HG03159 (cell line): ENCODE results near the gene LHCGR.

ENCODE experiments used
- ATAC-seq: cut with Tn5 transposase; IDR thresholded peaks from one replicate; pipeline ENCODE4 v1.9.1; 2021; ENCODE audit warnings: mild to moderate bottlenecking, moderate library complexity; ENCODE audit not compliant: unreplicated experiment

LHCGR gene

GRCh38 chr2:48755473-48755872 is at the start of gene LHCGR:
LHCGR (minus strand) TSS chr2:48755724; CDS start chr2:48755671, 53 bp downstream.
- ATAC-seq, result no peak

- no peak for ATAC-seq
Observed at GRCh38 chr2:48799601-48800000, 44.1 kb upstream of the LHCGR start.

GRCh38 chr2:48795065-48795464 is 39.5 kb upstream of the LHCGR start:
- ATAC-seq, result no peak

GRCh38 chr2:48793671-48794070 is 38.1 kb upstream of the LHCGR start:
- no peak for ATAC-seq

DNA sequence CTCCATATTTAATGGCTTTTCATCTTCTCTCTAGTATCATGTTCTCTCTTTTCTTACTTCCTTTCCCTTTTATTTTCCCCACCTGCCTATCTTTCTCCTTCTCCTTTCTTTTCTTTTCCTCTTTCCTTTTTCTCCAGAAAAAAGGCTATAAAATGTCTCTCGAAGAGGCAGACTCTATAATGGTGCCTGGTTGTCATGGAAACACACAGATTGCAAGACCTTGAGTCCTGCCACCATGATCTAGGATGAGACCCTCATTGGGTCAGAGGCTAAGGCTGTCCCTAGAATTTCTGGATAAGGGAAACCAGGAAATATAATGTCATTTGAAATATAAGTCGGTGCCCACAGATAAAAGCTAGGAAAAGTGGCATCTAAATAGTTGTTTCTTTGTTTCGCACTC is 36.5 kb upstream of the LHCGR start:
- no peak for ATAC-seq

DNA sequence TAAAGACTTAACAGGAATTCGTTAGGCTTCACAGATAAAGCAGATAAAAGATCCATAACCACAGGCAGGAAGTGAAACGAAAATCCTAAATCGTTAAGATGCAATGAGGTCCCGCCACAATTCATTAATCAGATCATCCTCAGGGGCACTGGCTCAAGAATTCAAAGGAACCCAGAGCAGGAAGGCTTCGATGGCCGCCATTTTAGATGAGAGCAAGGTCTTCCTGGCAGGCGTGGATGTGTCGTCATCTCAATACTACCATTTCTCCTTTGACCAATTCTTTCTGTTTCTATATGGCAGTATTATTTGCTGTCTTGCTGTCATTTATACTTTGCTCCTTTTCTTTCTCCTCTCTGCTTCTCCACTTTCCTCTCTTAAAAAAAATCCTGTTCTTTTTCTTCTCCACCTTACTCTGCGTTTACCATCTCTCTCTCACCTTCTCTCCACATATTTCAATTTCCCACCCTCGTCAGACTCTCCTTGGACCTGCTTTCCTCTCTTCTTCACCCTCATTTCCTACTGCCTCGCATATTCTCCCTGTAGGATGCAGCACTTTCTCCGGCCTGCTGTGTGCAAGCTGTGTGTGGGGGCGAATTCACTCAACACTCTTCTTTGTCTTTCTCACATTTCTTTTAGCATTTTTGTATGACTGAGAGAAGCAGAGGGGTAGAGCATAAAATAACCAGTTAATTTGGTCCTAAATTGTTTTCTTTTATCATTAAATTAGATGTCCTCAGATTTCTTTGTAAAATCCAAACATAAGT is 35.1 kb upstream of the LHCGR start:
- no peak for ATAC-seq

GRCh38 chr2:48787580-48787979 is 32.1 kb upstream of the LHCGR start:
- ATAC-seq, result no peak

GRCh38 chr2:48781366-48781765 is 25.8 kb upstream of the LHCGR start:
- ATAC-seq, result no peak

DNA sequence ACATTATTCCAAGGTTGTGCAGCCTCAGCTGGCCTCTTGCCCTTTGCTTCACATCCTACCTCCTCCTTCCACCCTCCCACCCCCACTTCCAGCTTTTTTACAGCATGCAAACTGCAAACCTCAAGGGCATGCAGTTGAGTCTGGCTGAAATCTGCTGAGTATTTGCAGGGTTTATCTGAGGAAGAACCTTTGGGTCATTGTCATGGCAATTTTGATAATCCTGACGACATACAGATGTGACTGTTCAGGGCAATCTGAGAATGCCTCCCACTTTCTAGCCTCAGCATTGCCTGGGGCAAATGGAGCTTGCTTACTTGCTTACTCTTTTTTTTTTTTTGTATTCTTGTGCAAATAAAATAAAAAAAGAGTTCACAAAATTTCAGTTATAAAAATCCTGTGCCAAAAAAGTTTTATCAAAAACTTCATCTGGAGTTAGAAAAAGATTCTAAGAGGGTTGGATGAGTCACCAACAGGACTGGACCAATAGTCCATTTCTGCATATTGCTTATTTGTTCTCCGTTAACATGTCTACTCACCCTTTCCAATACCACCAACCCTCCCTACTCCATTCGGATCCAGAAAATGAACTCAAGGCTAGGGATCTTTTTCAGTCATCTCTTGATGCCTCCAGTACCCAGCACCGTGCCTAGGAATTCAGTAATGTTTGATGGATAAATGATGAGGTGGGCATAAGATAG is 23.6 kb upstream of the LHCGR start:
- no peak for ATAC-seq

DNA sequence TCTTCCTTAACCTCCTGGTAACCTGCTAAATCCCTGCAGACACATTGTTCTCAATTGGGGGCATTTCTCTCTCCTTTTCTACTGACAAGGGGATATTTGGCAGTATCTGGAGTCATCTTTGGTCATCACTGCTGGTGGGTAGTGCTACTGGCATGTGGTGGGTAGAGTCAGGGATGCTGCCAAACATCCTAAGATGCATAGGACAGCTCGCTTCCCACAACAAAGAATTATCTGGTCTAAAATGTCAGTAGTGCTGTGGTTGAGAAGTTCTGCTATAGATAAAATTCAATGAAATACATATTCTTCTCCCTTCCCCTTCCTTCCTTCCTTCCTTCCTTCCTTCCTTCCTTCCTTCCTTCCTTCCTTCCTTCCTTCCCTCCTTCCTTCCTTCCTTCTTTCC is 18.7 kb upstream of the LHCGR start:
- no peak for ATAC-seq

- no peak for ATAC-seq
Observed at GRCh38 chr2:48771241-48772014, 15.9 kb upstream of the LHCGR start.

DNA sequence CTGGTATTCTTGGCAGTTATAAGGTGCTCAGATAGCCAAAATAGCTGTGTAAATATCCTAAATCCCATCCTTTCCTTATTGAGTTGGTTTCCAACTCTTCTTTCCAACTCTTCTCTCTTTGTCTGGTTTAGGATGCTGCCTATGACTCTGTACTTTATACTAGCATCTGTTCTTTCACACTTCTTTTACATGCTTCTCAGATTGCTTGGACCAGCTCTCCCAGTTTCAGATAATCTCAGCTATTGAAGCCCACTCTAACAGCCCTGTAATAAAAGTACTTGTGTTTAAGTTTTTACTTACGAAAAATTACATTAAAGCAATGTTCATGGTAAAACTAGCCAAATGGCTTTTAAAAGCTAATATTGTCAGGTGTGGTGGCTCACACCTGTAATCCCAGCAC is 14.7 kb upstream of the LHCGR start:
- ATAC-seq, result no peak

- no peak for ATAC-seq
Observed at GRCh38 chr2:48768669-48769068, 13.1 kb upstream of the LHCGR start.

DNA sequence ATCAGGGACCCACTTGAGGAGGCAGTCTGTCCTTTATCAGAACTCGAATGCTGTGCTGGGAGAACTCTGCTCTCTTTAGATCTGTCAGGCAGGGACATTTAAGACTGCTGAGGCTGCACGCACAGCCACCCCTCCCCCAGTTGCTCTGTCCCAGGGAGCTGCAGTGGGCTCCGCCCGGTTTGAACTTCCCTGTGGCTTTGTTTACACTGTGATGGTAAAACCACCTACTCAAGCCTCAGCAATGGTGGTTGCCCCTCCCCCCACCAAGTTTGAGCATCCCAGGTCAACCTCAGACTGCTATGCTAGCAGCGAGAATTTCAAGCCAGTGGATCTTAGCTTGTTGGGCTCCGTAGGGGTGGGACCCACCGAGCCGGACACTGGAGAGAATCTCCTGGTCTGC is 11.8 kb upstream of the LHCGR start:
- ATAC-seq, result no peak

GRCh38 chr2:48760826-48761225 is 5.3 kb upstream of the LHCGR start:
- no peak for ATAC-seq

GRCh38 chr2:48759682-48760081 is 4.2 kb upstream of the LHCGR start:
- ATAC-seq, result no peak

DNA sequence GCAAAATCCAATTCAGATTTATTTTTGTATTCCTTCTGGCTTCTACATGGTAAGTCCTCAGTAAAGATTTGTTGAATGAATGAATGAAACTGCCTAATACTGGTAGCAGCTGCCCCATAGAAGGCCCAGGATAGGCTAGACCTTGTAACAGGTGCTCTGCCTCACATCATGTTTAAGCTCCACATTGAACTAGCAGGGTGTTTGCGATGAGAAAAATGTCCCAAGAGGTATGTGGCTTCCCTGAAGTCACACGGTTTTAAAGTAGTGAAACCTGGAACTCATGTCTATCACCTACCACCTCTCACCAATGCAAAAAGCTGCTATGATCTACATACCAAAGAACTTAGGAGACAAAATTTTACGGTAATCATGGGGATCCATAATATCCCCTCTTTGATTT is 765 bp upstream of the LHCGR start:
- no peak for ATAC-seq

GRCh38 chr2:48754874-48755273 is 650 bp downstream of the LHCGR start:
- ATAC-seq, result no peak

- ATAC-seq, result no peak
Observed at GRCh38 chr2:48753228-48753627, 2.3 kb downstream of the LHCGR start.

- ATAC-seq, result peak; percentile 77
Observed at GRCh38 chr2:48750128-48750739, 5.3 kb downstream of the LHCGR start.
